ENCODE measurements around the gene PRSS50. TPM values are rescaled to one million over a fixed set of nuclear protein-coding genes. Genes with fewer than 3 reads are reported as not detected.

Gene PRSS50
- polyA plus RNA-seq, 1 experiment, result not detected

GRCh38 chr3:46709157-46709654, 8.5 kb downstream of the PRSS50 start:
- DNase-seq (ENCODE audit: low read depth, low spot score), result no peak
- H3K27ac ChIP-seq (ENCODE audit: low read depth, low read length), result no peak overlapping the region
- H3K4me3 ChIP-seq (ENCODE audit: low read depth, low read length), result no peak overlapping the region
- TF ChIP-seq CTCF (IDR thresholded peaks at IDR 0.05; ENCODE audit: low read depth, low read length), result no peak
- no peaks in the 10 kb centered on the region for H3K9me3 ChIP-seq (ENCODE audit: control insufficient read depth, insufficient read depth, low read length)
- CTCF ChIA-PET, result interaction anchor here (1.0 to 1.7 kb wide), 2 partner anchors 137 to 186 kb away, joined by 3 to 14 read pairs; no protein-coding TSS in a partner anchor
- H3K27me3 ChIP-seq (ENCODE audit: control insufficient read depth, insufficient read depth, low read length), result peaks cover 31% of the 10 kb centered on the region
- POLR2A ChIA-PET, result no interaction called here

- no peak for TF ChIP-seq CTCF (IDR thresholded peaks at IDR 0.05; ENCODE audit: low read depth, low read length)
- H3K9me3 ChIP-seq (ENCODE audit: control insufficient read depth, insufficient read depth, low read length), result no peaks in the 10 kb centered on the region
- H3K4me3 ChIP-seq (ENCODE audit: low read depth, low read length), result no peak overlapping the region
- H3K27ac ChIP-seq (ENCODE audit: low read depth, low read length), result no peak overlapping the region
- CTCF ChIA-PET, result interaction anchor here (1.0 to 1.7 kb wide), 2 partner anchors 137 to 186 kb away, joined by 3 to 14 read pairs; no protein-coding TSS in a partner anchor
- peaks cover 30% of the 10 kb centered on the region for H3K27me3 ChIP-seq (ENCODE audit: control insufficient read depth, insufficient read depth, low read length)
- no peak for DNase-seq (ENCODE audit: low read depth, low spot score)
- POLR2A ChIA-PET, result no interaction called here
Observed at GRCh38 chr3:46708401-46709156, 9.1 kb downstream of the PRSS50 start.

- Histone ChIP-seq H3K27me3 (ENCODE audit: control insufficient read depth, insufficient read depth, low read length) (peaks cover 31% of the 10 kb centered on the region), H3K27ac (ENCODE audit: low read depth, low read length) (no peak overlapping the region), H3K9me3 (ENCODE audit: control insufficient read depth, insufficient read depth, low read length) (no peaks in the 10 kb centered on the region), H3K4me3 (ENCODE audit: low read depth, low read length) (no peak overlapping the region)
- DNase-seq (ENCODE audit: low read depth, low spot score), result no peak
- CTCF ChIA-PET, result interaction anchor here (0.7 to 3.0 kb wide), 4 partner anchors 186 to 257 kb away, joined by 3 to 24 read pairs (median 6); no protein-coding TSS in a partner anchor
- TF ChIP-seq CTCF (IDR thresholded peaks at IDR 0.05; ENCODE audit: low read depth, low read length), result no peak
- POLR2A ChIA-PET, result no interaction called here
Observed at GRCh38 chr3:46707601-46708011, 10.1 kb downstream of the PRSS50 start.

GRCh38 chr3:46706771-46707582, 10.7 kb downstream of the PRSS50 start:
- no peak for DNase-seq (ENCODE audit: low read depth, low spot score)
- no peaks in the 10 kb centered on the region for H3K9me3 ChIP-seq (ENCODE audit: control insufficient read depth, insufficient read depth, low read length)
- POLR2A ChIA-PET, result no interaction called here
- H3K27ac ChIP-seq (ENCODE audit: low read depth, low read length), result no peak overlapping the region
- H3K27me3 ChIP-seq (ENCODE audit: control insufficient read depth, insufficient read depth, low read length), result peaks cover 36% of the 10 kb centered on the region
- no peak overlapping the region for H3K4me3 ChIP-seq (ENCODE audit: low read depth, low read length)
- CTCF ChIA-PET, result interaction anchor here (0.6 to 3.0 kb wide), 9 partner anchors 10 to 617 kb away, joined by 3 to 24 read pairs (median 6); no protein-coding TSS in a partner anchor
- TF ChIP-seq CTCF (IDR thresholded peaks at IDR 0.05; ENCODE audit: low read depth, low read length), result no peak

All from AG04450 (cell line).